Ishikawa (cell line): ENCODE results near the gene MMP17.

Experiments used
- CEBPB ChIP-seq: IDR thresholded peaks from 2 replicates; pipeline ENCODE4 v1.6.1; 2012
- CREB1 ChIP-seq: IDR thresholded peaks from 2 replicates; pipeline ENCODE4 v1.6.1; 2012; ENCODE audit warnings: low read depth
- EGR1 ChIP-seq: IDR thresholded peaks from 2 replicates; pipeline ENCODE4 v1.6.1; 2012
- EP300 ChIP-seq: IDR thresholded peaks from 2 replicates; pipeline ENCODE4 v1.6.1; 2012; ENCODE audit warnings: borderline replicate concordance
- FOXM1 ChIP-seq: IDR thresholded peaks from 2 replicates; pipeline ENCODE4 v1.6.1; 2012; ENCODE audit warnings: low read depth, borderline replicate concordance
- MAX ChIP-seq: IDR thresholded peaks from 2 replicates; pipeline ENCODE4 v1.6.1; 2012
- NFIC ChIP-seq: IDR thresholded peaks from 2 replicates; pipeline ENCODE4 v1.6.1; 2012
- RAD21 ChIP-seq: IDR thresholded peaks from 2 replicates; pipeline ENCODE4 v1.6.1; 2012; ENCODE audit warnings: low read depth
- REST ChIP-seq: IDR thresholded peaks from 2 replicates; pipeline ENCODE4 v1.6.1; 2012; ENCODE audit warnings: low read depth, mild to moderate bottlenecking
- TAF1 ChIP-seq: IDR thresholded peaks from 2 replicates; pipeline ENCODE4 v1.6.1; 2012; ENCODE audit warnings: low read depth, mild to moderate bottlenecking
- USF1 ChIP-seq: IDR thresholded peaks from 2 replicates; pipeline ENCODE4 v1.6.1; 2012
- YY1 ChIP-seq: IDR thresholded peaks from 2 replicates; pipeline ENCODE4 v1.6.1; 2012; ENCODE audit warnings: low read depth

GRCh38 chr12:131843527-131843926 is 15.3 kb downstream of the MMP17 start:
- TF ChIP-seq CEBPB, result no peak
- no peak for TF ChIP-seq REST
- TF ChIP-seq EP300, result no peak
- TF ChIP-seq EGR1, result no peak
- no peak for TF ChIP-seq YY1
- no peak for TF ChIP-seq FOXM1
- TF ChIP-seq TAF1, result no peak
- no peak for TF ChIP-seq USF1
- TF ChIP-seq RAD21, result no peak
- TF ChIP-seq CREB1, result no peak
- no peak for TF ChIP-seq MAX
- TF ChIP-seq NFIC, result no peak
